NCI-H460 (cell line): ENCODE results near the gene GOLGA6L6. TPM values are rescaled to one million over a fixed set of nuclear protein-coding genes. Genes with fewer than 3 reads are reported as not detected.
"Not testable (repeated sequence)": the region's sequence is repeated elsewhere in the genome, so short reads cannot be mapped to it uniquely, and the experiment has no call there.

Experiments used
- DNase-seq: peaks from one replicate; pipeline ENCODE4 v3.0.0-alpha.2; 2016; ENCODE audit warnings: low read depth; ENCODE audit errors: extremely low read depth
- polyA plus RNA-seq: library from polyadenylated mRNA; depleted of rRNA; stranded (reverse); fragments of >200 nt; gene quantifications from 2 replicates; pipeline ENCODE4 v1.2.3, GENCODE V29; 2014; cell fraction: nucleus; rRNA removed
- small RNA-seq, 2 experiments: library from RNA; depleted of rRNA; stranded (forward); fragments of <200 nt; gene quantifications; one replicate each; pipeline ENCODE3, GENCODE V24; 2014
- total RNA-seq: library from RNA; depleted of rRNA; stranded (reverse); fragments of >200 nt; shearing (Covaris generic); gene quantifications from 2 replicates; pipeline ENCODE4 v1.2.3, GENCODE V29; 2014; rRNA removed

Gene GOLGA6L6
- not detected in 2 replicates for total RNA-seq
- not detected in 2 replicates for polyA plus RNA-seq

DNA sequence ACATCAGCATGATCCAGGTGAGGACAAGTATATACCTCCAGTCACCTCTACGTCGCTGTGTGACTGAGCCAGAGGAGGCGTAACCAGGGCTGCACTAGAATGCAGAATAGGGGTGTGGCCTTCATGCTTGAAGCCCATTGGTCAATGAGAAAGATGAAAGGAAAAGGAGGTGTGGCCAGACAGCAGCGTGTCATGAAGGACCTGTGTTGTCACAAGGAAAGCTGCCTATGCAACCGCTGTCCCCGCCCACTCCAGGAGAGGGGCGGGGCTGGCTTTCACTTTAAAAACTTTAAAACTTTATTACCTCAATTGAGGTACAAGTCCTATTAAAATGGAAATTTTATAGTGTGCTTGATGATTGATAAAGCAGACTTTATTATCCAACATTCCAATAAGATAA is at the start of gene GOLGA6L6:
Gene GOLGA6L6 (minus strand): TSS at position 101 of the 400 bp plus-strand sequence. CDS start 91 bp downstream, at position 10.
- DNase-seq: not testable (repeated sequence)

- not testable (repeated sequence) for DNase-seq
These were observed 48.5 kb upstream of the GOLGA6L6 start for GRCh38 chr15:20590069-20590468.

- not testable (repeated sequence) for DNase-seq
These were observed 45.2 kb upstream of the GOLGA6L6 start for GRCh38 chr15:20586821-20587220.

DNA sequence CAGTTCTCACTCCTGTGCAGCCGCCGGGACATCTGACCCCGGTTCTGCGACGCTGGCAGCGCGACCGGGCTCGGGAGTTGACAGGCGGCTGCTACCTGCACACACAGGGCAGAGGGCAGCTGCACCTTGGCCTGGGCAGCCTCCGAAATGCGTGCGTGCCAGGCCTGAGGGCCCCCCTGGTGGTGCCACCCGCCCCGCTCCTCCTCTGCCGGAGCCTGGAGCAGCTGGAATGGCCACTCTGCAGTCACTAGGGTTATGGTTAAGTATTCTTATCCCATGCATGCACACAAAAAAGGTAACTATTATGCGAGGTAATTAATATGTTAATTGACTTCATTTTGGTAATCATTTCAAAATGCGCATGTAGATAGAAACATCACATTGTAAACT is 41.1 kb upstream of the GOLGA6L6 start:
- DNase-seq: not testable (repeated sequence)

- not testable (repeated sequence) for DNase-seq
These were observed 40.6 kb upstream of the GOLGA6L6 start for GRCh38 chr15:20582109-20582725.

GRCh38 chr15:20581261-20582108 is 39.9 kb upstream of the GOLGA6L6 start:
- DNase-seq: not testable (repeated sequence)

DNA sequence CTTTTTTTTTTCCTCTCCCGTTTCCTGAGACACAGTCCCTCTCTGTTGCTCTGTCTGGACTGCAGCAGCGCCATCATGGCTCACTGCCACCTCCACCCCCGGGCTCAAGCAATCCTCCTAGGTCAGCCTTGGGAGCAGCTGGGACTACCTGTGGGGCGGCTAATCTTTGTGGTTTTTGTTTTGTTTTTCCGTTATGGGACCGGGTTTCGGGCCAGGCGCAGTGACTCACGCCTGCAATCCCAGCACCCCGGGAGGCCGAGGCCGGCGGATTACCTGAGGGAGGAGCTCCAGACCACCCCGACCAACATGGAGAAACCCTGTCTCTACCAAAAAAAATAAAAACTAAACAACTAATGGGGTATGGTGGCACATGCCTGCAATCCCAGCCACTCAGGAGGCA is 38.1 kb upstream of the GOLGA6L6 start:
- not testable (repeated sequence) for DNase-seq

DNA sequence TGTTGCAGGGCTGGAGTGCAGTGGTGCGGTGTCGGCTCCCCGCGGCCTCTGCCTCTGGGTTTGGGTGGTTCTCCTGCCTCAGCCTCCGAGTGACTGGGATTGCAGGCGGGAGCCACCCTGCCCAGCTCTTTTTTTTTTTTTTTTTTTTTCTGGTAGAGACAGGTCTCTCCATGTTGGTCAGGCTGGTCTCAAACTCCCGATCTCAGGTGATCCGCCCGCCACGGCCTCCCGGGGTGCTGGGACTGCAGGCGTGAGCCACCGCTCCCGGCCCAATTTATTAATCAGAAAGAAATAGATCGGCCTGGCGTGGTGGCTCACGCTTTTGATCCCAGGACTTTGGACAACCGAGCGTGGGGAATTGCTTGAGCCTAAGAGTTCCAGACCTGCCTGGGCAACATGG is 9.7 kb upstream of the GOLGA6L6 start:
- not testable (repeated sequence) for DNase-seq

GRCh38 chr15:20505926-20506658 is 35.5 kb downstream of the GOLGA6L6 start:
- DNase-seq: not testable (repeated sequence)

GRCh38 chr15:20502839-20503238 is 38.8 kb downstream of the GOLGA6L6 start:
- DNase-seq: not testable (repeated sequence)

DNA sequence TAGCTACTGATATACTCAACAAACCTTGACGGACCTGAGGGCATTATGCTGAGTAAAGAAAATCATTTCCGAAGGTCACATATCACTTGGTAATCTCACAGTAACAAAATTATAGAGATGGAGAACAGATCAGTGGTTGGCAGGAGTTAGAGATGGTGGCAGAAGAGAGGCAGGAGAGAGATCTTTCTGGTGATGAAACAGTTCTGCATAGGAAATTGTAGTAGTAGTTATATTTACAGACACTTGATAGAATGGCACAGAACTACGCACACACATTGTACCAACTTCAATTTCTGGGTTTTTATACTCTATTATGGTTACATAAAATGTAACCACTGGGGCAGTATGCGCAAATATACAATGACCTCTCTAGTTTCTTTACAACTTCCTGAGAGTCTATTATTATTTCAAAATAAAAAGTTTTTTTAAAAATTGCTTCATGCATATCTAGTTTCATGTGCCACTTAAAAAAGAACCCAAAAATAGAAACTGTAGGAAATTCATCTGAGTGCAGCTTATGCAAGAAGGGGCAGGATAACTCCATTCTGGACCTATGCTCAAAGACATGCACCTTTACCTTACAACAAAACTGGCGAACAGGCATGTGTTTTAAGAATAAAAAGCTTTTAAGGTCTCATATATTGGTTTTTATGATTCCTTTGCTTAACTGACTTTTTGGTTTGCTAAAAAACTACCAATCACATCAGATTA is 39.9 kb downstream of the GOLGA6L6 start:
- not testable (repeated sequence) for DNase-seq

- not testable (repeated sequence) for DNase-seq
These were observed 43.8 kb downstream of the GOLGA6L6 start for GRCh38 chr15:20497781-20498180.

DNA sequence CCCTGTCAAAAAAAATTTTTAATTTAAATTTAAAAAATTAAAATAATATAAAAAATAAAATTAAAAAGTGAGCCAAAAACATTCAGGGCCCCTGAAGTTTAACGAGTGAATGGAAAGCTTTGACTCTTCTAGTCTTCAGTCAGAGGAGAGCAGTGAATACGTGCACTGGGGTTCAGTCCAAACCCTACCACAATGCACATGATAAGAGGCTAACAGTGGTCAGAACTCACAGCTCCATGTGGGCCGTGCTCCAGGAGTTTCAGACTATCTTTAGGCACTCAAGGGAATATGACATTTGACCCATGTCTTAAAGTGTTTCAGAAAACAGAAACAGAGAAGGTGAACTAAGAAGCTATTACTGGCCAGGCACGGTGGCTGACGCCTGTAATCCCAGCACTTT is 48.6 kb downstream of the GOLGA6L6 start:
- DNase-seq: not testable (repeated sequence)

- DNase-seq: not testable (repeated sequence)
These were observed 49.0 kb downstream of the GOLGA6L6 start for GRCh38 chr15:20492598-20492997.

- not testable (repeated sequence) for DNase-seq
These were observed 52.3 kb downstream of the GOLGA6L6 start for GRCh38 chr15:20489320-20489719.

Small RNAs within 50 kb of the gene (small RNA-seq; reads per million reads assigned to genes)
- gene RN7SL759P: 0 reads per million in 2 experiments
